H9 (cell line): ENCODE results near the gene RERG. TPM values are rescaled to one million over a fixed set of nuclear protein-coding genes. Genes with fewer than 3 reads are reported as not detected.

ENCODE experiments used
- DNase-seq: peaks from one replicate; pipeline ENCODE4 v3.0.0-alpha.2; 2017
- H2AFZ ChIP-seq: one replicate; pipeline ENCODE4 v1.6.1; 2013; ENCODE audit warnings: mild to moderate bottlenecking, low read length, control low read depth, moderate library complexity
- H2AK5ac ChIP-seq: 2 replicates; pipeline ENCODE4 v1.6.1; 2013; ENCODE audit warnings: low read length, control low read depth, mixed read lengths; ENCODE audit not compliant: insufficient read length
- H2BK120ac ChIP-seq: one replicate; pipeline ENCODE4 v1.6.1; 2013; ENCODE audit warnings: low read depth, mild to moderate bottlenecking, low read length, control low read depth, inconsistent platforms; ENCODE audit not compliant: poor library complexity, severe bottlenecking
- H2BK12ac ChIP-seq: 2 replicates; pipeline ENCODE4 v1.6.1; 2013; ENCODE audit warnings: low read length, control low read depth, mixed read lengths, low read depth; ENCODE audit not compliant: insufficient read length
- H2BK15ac ChIP-seq: 2 replicates; pipeline ENCODE4 v1.6.1; 2013; ENCODE audit warnings: low read depth, low read length, control low read depth
- H2BK20ac ChIP-seq: one replicate; pipeline ENCODE4 v1.6.1; 2013; ENCODE audit warnings: low read depth, mild to moderate bottlenecking, low read length, control low read depth, inconsistent platforms; ENCODE audit not compliant: poor library complexity, severe bottlenecking
- H2BK5ac ChIP-seq: 2 replicates; pipeline ENCODE4 v1.6.1; 2013; ENCODE audit warnings: low read length, control low read depth, mixed read lengths; ENCODE audit not compliant: insufficient read length
- H3K14ac ChIP-seq: 2 replicates; pipeline ENCODE4 v1.6.1; 2013; ENCODE audit warnings: low read length, control low read depth; ENCODE audit not compliant: insufficient read depth
- H3K18ac ChIP-seq: 2 replicates; pipeline ENCODE4 v1.6.1; 2013; ENCODE audit warnings: low read depth, mild to moderate bottlenecking, mixed read lengths, low read length, control low read depth; ENCODE audit not compliant: insufficient read length
- H3K23ac ChIP-seq: 2 replicates; pipeline ENCODE4 v1.6.1; 2013; ENCODE audit warnings: low read length, control low read depth, mixed read lengths, low read depth; ENCODE audit not compliant: insufficient read length
- H3K23me2 ChIP-seq: 2 replicates; pipeline ENCODE4 v1.6.1; 2013; ENCODE audit warnings: low read depth, mild to moderate bottlenecking, mixed read lengths, low read length, control low read depth; ENCODE audit not compliant: insufficient read length, poor library complexity, severe bottlenecking
- H3K27ac ChIP-seq: 2 replicates; pipeline ENCODE4 v1.5.1; 2013; ENCODE audit warnings: low read length, control low read depth, mixed read lengths, low read depth; ENCODE audit not compliant: insufficient read length
- H3K27me3 ChIP-seq: 2 replicates; pipeline ENCODE4 v1.6.1; 2013; ENCODE audit warnings: low read length, control low read depth, inconsistent platforms; ENCODE audit not compliant: insufficient read depth
- H3K4ac ChIP-seq: 2 replicates; pipeline ENCODE4 v1.6.1; 2013; ENCODE audit warnings: low read depth, mild to moderate bottlenecking, control low read depth, inconsistent platforms, low read length, moderate library complexity
- H3K4me1 ChIP-seq: 2 replicates; pipeline ENCODE4 v1.6.1; 2013; ENCODE audit warnings: low read length, control low read depth, inconsistent platforms; ENCODE audit not compliant: insufficient read depth
- H3K4me2 ChIP-seq: 2 replicates; pipeline ENCODE4 v1.6.1; 2013; ENCODE audit warnings: low read length, control low read depth, mixed read lengths; ENCODE audit not compliant: insufficient read length, insufficient read depth
- H3K56ac ChIP-seq: 2 replicates; pipeline ENCODE4 v1.6.1; 2013; ENCODE audit warnings: low read depth, mild to moderate bottlenecking, mixed read lengths, low read length, control low read depth; ENCODE audit not compliant: insufficient read length
- H3K79me1 ChIP-seq: 2 replicates; pipeline ENCODE4 v1.6.1; 2013; ENCODE audit warnings: low read depth, mild to moderate bottlenecking, moderate library complexity, low read length, control low read depth, inconsistent platforms; ENCODE audit not compliant: insufficient read depth, poor library complexity, severe bottlenecking
- H3K79me2 ChIP-seq: 2 replicates; pipeline ENCODE4 v1.6.1; 2013; ENCODE audit warnings: low read length, control low read depth, inconsistent platforms; ENCODE audit not compliant: insufficient read depth
- H3K9ac ChIP-seq: 2 replicates; pipeline ENCODE4 v1.6.1; 2013; ENCODE audit warnings: low read length, control low read depth, mixed read lengths; ENCODE audit not compliant: insufficient read length; ENCODE audit errors: extremely low read depth
- H3K9me3 ChIP-seq: one replicate; pipeline ENCODE4 v1.6.1; 2013; ENCODE audit warnings: low read depth, low read length, inconsistent platforms; ENCODE audit not compliant: control insufficient read depth
- H3T11ph ChIP-seq: one replicate; pipeline ENCODE4 v1.6.1; 2013; ENCODE audit warnings: mild to moderate bottlenecking, low read length, control low read depth, inconsistent platforms
- H4K20me1 ChIP-seq: one replicate; pipeline ENCODE4 v1.6.1; 2013; ENCODE audit not compliant: control insufficient read depth, insufficient read length, insufficient read depth
- H4K5ac ChIP-seq: 2 replicates; pipeline ENCODE4 v1.6.1; 2013; ENCODE audit warnings: low read depth, mild to moderate bottlenecking, mixed read lengths, low read length, control low read depth; ENCODE audit not compliant: insufficient read length
- H4K8ac ChIP-seq: replicated peaks from 2 replicates; pipeline ENCODE4 v1.6.1; 2013; ENCODE audit warnings: low read length, control low read depth, mixed read lengths, low read depth; ENCODE audit not compliant: insufficient read length
- H4K91ac ChIP-seq: 2 replicates; pipeline ENCODE4 v1.6.1; 2013; ENCODE audit warnings: low read depth, mild to moderate bottlenecking, moderate library complexity, mixed read lengths, low read length, control low read depth; ENCODE audit not compliant: insufficient read length
- H3K27ac Mint-ChIP-seq, 3 experiments: 2 replicates in 2 of 3; 3 replicates in 1 of 3; pipeline ENCODE4 v1.8.0; 2020 to 2021; ENCODE audit warnings: mixed read lengths in 3 of 3, mild to moderate bottlenecking in 1 of 3, moderate library complexity in 1 of 3
- H3K27me3 Mint-ChIP-seq: 2 replicates; pipeline ENCODE4 v1.8.0; 2021; ENCODE audit warnings: low read depth, mild to moderate bottlenecking, moderate library complexity, mixed read lengths
- H3K36me3 Mint-ChIP-seq, 3 experiments: 2 replicates in 2 of 3; 3 replicates in 1 of 3; pipeline ENCODE4 v1.8.0; 2020 to 2021; ENCODE audit warnings: low read depth in 3 of 3, mixed read lengths in 3 of 3; ENCODE audit not compliant: insufficient read depth in 1 of 3
- H3K4me1 Mint-ChIP-seq, 2 experiments: 2 replicates each; pipeline ENCODE4 v1.8.0; 2020; ENCODE audit warnings: mixed read lengths in 2 of 2
- H3K4me3 Mint-ChIP-seq, 2 experiments: 2 replicates in 1 of 2; 3 replicates in 1 of 2; pipeline ENCODE4 v1.8.0; 2020 to 2021; ENCODE audit warnings: mild to moderate bottlenecking in 2 of 2, mixed read lengths in 2 of 2, moderate library complexity in 1 of 2
- H3K9me3 Mint-ChIP-seq, 2 experiments: 2 replicates in 1 of 2; 3 replicates in 1 of 2; pipeline ENCODE4 v1.8.0; 2020; ENCODE audit warnings: mild to moderate bottlenecking in 2 of 2, mixed read lengths in 2 of 2, moderate library complexity in 1 of 2
- CTCF ChIP-seq: fragments of 200-600 bp; sonication (generic); conservative IDR thresholded peaks from 3 replicates; pipeline ENCODE4 v1.8.0; 2021; ENCODE audit warnings: antibody characterized with exemption, mild to moderate bottlenecking
- WGBS: extraction: QIAGEN DNeasy Blood & Tissue Kit; methylation state at CpG from one replicate; pipeline ENCODE4 v1.1.7; 2013; ENCODE audit warnings: missing lambda C conversion rate, low lambda C conversion rate, mixed read lengths; ENCODE audit not compliant: insufficient read length; ENCODE audit errors: extremely low coverage; 5-methylcytosine and 5-hydroxymethylcytosine counted together
- total RNA-seq: library from RNA; stranded (reverse); gene quantifications from 2 replicates; pipeline ENCODE4 v1.2.1, GENCODE V29; 2021

RERG gene
- total RNA-seq, 1 experiment from 2014 or later, result not detected

- H3K4me1 Mint-ChIP-seq, result peaks cover 5 to 6% of the 10 kb centered on the region in 2 experiments; a peak in 2 of 4 replicates
- Histone ChIP-seq H3K79me2 (no peaks in the 10 kb centered on the region), H4K5ac (no peak overlapping the region), H3K9ac (no peak overlapping the region), H3K56ac (no peak overlapping the region), H2AFZ (no peak overlapping the region), H3K18ac (no peak overlapping the region), H3K4me1 (no peaks in the 10 kb centered on the region), H3K79me1 (no peaks in the 10 kb centered on the region), H4K8ac (no peak overlapping the region), H2BK20ac (no peak overlapping the region), H2AK5ac (no peak overlapping the region), H2BK120ac (no peak overlapping the region), H3K23ac (no peak overlapping the region), H4K91ac (no peak overlapping the region), H2BK15ac (no peak overlapping the region), H3K4ac (no peak overlapping the region), H3K9me3 (no peaks in the 10 kb centered on the region), H2BK5ac (no peak overlapping the region), H3K4me2 (no peak overlapping the region), H3K27me3 (no peaks in the 10 kb centered on the region), H3K14ac (no peak overlapping the region), H3K23me2 (no peaks in the 10 kb centered on the region), H3T11ph (no peak overlapping the region), H4K20me1 (no peaks in the 10 kb centered on the region), H3K27ac (no peak overlapping the region), H2BK12ac (no peak overlapping the region)
- no peaks in the 10 kb centered on the region for H3K9me3 Mint-ChIP-seq
- no peaks in the 10 kb centered on the region for H3K36me3 Mint-ChIP-seq
- H3K4me3 Mint-ChIP-seq, result no peak overlapping the region
- H3K27me3 Mint-ChIP-seq, result no peaks in the 10 kb centered on the region
- H3K27ac Mint-ChIP-seq, result no peak overlapping the region
- no peak for TF ChIP-seq CTCF
- DNase-seq, result no peak
- WGBS, result no CpG with 5 or more reads among the region's 2 CpGs
These were observed 48.1 kb downstream of the RERG start for GRCh38 chr12:15173142-15173541.
